ENCODE results near the gene TAOK1. TPM values are rescaled to one million over a fixed set of nuclear protein-coding genes. Genes with fewer than 3 reads are reported as not detected.

Gene TAOK1
- total and polyA plus RNA-seq, 2 of the 13 experiments (the other 11 are each of a cell fraction or from before 2014, with no cell fraction given): 14.1 to 23.0 TPM

DNA sequence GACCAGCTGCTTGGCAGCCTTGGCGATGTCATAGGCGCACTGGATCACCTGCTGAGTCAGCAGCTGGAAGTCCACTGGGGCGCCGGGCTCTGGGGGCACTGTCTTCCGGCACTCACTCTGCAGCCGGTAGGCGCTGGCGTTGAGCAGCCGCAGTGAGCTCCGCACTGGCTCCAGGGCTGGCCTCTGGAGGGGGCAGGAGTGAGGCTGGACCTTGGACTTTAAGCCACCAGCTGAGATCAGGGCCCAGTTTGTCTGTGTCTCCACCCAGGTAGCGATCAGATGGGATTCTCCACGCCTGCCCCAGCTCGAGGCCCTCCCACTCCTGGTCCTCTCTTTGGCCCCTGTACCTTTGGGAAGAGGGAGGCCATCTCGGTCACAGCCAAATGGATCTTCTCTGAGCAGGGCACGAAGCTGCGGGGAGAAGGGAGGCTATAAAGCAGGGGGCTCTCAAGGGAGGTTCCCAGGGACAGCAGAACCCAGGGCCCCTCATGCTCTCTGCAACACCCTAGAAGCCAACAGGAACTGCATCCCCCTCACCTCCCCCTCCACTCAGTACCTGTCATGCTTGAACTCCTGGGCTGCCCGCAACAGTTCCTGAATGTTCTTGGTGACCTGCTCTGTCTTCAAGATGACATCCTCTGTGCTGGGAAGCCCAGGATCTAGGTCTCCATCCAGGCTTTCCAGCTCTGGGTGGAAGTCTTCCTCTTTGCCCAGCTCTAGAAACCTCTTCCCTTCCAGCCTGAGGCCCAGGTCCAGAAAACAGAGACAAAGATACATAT lies 184.8 kb downstream of the TAOK1 start (continued):
- TF ChIP-seq, protein P1, sequence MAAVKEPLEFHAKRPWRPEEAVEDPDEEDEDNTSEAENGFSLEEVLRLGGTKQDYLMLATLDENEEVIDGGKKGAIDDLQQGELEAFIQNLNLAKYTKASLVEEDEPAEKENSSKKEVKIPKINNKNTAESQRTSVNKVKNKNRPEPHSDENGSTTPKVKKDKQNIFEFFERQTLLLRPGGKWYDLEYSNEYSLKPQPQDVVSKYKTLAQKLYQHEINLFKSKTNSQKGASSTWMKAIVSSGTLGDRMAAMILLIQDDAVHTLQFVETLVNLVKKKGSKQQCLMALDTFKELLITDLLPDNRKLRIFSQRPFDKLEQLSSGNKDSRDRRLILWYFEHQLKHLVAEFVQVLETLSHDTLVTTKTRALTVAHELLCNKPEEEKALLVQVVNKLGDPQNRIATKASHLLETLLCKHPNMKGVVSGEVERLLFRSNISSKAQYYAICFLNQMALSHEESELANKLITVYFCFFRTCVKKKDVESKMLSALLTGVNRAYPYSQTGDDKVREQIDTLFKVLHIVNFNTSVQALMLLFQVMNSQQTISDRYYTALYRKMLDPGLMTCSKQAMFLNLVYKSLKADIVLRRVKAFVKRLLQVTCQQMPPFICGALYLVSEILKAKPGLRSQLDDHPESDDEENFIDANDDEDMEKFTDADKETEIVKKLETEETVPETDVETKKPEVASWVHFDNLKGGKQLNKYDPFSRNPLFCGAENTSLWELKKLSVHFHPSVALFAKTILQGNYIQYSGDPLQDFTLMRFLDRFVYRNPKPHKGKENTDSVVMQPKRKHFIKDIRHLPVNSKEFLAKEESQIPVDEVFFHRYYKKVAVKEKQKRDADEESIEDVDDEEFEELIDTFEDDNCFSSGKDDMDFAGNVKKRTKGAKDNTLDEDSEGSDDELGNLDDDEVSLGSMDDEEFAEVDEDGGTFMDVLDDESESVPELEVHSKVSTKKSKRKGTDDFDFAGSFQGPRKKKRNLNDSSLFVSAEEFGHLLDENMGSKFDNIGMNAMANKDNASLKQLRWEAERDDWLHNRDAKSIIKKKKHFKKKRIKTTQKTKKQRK (IDR thresholded peaks at IDR 0.05; ENCODE audit: low read length): no peak
- TF ChIP-seq ZFP62 (CRISPR knock-in tag; IDR thresholded peaks at IDR 0.05) (no peak), ZNF737 (CRISPR knock-in tag; IDR thresholded peaks at IDR 0.05; ENCODE audit: borderline replicate concordance) (no peak), ZNF883 (CRISPR knock-in tag; IDR thresholded peaks at IDR 0.05; ENCODE audit: not compliant biosample characterization) (no peak), SMARCE1 (IDR thresholded peaks at IDR 0.05; ENCODE audit: borderline replicate concordance) (no peak), ZNF292 (CRISPR knock-in tag; IDR thresholded peaks at IDR 0.05; ENCODE audit: borderline replicate concordance, low read depth) (peak; percentile 57; the same call in 1 of the 2 replicates), ZNF605 (CRISPR knock-in tag; IDR thresholded peaks at IDR 0.05) (no peak), NCOA2 (CRISPR knock-in tag; IDR thresholded peaks at IDR 0.05) (peak; percentile 53)
- TF ChIP-seq, protein P2, sequence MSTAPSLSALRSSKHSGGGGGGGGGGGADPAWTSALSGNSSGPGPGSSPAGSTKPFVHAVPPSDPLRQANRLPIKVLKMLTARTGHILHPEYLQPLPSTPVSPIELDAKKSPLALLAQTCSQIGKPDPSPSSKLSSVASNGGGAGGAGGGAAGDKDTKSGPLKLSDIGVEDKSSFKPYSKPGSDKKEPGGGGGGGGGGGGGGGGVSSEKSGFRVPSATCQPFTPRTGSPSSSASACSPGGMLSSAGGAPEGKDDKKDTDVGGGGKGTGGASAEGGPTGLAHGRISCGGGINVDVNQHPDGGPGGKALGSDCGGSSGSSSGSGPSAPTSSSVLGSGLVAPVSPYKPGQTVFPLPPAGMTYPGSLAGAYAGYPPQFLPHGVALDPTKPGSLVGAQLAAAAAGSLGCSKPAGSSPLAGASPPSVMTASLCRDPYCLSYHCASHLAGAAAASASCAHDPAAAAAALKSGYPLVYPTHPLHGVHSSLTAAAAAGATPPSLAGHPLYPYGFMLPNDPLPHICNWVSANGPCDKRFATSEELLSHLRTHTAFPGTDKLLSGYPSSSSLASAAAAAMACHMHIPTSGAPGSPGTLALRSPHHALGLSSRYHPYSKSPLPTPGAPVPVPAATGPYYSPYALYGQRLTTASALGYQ (CRISPR knock-in tag; IDR thresholded peaks at IDR 0.05): peak; percentile 38; the same call in 1 of the 2 replicates
- TF ChIP-seq, protein P3, sequence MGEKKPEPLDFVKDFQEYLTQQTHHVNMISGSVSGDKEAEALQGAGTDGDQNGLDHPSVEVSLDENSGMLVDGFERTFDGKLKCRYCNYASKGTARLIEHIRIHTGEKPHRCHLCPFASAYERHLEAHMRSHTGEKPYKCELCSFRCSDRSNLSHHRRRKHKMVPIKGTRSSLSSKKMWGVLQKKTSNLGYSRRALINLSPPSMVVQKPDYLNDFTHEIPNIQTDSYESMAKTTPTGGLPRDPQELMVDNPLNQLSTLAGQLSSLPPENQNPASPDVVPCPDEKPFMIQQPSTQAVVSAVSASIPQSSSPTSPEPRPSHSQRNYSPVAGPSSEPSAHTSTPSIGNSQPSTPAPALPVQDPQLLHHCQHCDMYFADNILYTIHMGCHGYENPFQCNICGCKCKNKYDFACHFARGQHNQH (CRISPR knock-in tag; IDR thresholded peaks at IDR 0.05): peak; percentile 85
- TF ChIP-seq, protein P4, sequence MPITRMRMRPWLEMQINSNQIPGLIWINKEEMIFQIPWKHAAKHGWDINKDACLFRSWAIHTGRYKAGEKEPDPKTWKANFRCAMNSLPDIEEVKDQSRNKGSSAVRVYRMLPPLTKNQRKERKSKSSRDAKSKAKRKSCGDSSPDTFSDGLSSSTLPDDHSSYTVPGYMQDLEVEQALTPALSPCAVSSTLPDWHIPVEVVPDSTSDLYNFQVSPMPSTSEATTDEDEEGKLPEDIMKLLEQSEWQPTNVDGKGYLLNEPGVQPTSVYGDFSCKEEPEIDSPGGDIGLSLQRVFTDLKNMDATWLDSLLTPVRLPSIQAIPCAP (CRISPR knock-in tag; IDR thresholded peaks at IDR 0.05; ENCODE audit: low read depth): no peak
- TF ChIP-seq, protein P5, sequence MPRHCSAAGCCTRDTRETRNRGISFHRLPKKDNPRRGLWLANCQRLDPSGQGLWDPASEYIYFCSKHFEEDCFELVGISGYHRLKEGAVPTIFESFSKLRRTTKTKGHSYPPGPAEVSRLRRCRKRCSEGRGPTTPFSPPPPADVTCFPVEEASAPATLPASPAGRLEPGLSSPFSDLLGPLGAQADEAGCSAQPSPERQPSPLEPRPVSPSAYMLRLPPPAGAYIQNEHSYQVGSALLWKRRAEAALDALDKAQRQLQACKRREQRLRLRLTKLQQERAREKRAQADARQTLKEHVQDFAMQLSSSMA (CRISPR knock-in tag; IDR thresholded peaks at IDR 0.05): no peak
- TF ChIP-seq, protein P6, sequence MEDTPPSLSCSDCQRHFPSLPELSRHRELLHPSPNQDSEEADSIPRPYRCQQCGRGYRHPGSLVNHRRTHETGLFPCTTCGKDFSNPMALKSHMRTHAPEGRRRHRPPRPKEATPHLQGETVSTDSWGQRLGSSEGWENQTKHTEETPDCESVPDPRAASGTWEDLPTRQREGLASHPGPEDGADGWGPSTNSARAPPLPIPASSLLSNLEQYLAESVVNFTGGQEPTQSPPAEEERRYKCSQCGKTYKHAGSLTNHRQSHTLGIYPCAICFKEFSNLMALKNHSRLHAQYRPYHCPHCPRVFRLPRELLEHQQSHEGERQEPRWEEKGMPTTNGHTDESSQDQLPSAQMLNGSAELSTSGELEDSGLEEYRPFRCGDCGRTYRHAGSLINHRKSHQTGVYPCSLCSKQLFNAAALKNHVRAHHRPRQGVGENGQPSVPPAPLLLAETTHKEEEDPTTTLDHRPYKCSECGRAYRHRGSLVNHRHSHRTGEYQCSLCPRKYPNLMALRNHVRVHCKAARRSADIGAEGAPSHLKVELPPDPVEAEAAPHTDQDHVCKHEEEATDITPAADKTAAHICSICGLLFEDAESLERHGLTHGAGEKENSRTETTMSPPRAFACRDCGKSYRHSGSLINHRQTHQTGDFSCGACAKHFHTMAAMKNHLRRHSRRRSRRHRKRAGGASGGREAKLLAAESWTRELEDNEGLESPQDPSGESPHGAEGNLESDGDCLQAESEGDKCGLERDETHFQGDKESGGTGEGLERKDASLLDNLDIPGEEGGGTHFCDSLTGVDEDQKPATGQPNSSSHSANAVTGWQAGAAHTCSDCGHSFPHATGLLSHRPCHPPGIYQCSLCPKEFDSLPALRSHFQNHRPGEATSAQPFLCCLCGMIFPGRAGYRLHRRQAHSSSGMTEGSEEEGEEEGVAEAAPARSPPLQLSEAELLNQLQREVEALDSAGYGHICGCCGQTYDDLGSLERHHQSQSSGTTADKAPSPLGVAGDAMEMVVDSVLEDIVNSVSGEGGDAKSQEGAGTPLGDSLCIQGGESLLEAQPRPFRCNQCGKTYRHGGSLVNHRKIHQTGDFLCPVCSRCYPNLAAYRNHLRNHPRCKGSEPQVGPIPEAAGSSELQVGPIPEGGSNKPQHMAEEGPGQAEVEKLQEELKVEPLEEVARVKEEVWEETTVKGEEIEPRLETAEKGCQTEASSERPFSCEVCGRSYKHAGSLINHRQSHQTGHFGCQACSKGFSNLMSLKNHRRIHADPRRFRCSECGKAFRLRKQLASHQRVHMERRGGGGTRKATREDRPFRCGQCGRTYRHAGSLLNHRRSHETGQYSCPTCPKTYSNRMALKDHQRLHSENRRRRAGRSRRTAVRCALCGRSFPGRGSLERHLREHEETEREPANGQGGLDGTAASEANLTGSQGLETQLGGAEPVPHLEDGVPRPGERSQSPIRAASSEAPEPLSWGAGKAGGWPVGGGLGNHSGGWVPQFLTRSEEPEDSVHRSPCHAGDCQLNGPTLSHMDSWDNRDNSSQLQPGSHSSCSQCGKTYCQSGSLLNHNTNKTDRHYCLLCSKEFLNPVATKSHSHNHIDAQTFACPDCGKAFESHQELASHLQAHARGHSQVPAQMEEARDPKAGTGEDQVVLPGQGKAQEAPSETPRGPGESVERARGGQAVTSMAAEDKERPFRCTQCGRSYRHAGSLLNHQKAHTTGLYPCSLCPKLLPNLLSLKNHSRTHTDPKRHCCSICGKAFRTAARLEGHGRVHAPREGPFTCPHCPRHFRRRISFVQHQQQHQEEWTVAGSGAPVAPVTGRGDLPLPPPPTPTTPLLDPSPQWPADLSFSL (CRISPR knock-in tag; IDR thresholded peaks at IDR 0.05): no peak

Measured in HepG2 (cell line).